ENCODE results near the gene TAF1C. TPM values are rescaled to one million over a fixed set of nuclear protein-coding genes. Genes with fewer than 3 reads are reported as not detected.

Gene TAF1C
- total RNA-seq: 10.6 and 14.4 TPM in 2 replicates

DNA sequence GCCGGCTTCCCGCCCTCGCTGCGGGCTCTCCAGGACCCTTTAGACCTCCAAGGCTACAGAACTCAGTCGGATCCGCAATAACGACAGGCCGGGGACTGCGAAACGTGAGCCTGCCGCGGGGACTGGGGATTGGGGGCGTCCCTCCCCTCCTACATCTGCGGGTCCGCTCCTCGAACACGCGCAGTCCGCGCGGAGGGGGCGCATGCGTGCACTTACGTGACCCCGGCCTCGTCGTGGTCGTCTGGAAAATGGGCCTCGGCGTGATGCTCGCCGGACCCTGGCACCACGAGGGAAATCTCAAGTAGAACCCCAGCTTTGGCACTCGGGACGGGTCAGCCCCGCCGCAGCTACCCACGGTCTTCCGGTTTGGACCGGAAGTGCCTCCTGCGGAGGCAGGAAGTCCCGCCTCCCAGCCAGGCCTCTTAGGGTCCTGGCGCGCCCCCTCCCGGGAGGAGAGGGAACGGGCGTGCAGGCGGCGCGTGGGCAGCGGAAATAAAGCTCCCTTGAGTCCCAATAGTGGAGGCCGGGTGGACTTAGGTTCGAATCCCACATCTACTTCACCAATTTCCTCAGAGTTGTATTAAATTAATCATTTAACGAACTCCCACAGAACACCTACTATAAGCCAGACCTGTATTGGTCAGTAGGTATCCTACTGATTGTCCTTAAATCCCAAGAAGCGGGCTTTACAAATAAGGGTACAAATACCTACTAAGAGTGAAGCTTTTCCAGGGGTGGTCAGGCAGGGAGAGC is at the start of gene TAF1C:
TSS of gene TAF1C (minus strand) at position 373 of the 753 bp plus-strand sequence. CDS start 2,069 bp downstream, outside the sequence.

GRCh38 chr16:84190731-84191388 is 4.0 kb upstream of the TAF1C start, which contains the start of gene ADAD2:
ADAD2 (plus strand) TSS chr16:84191157; CDS start chr16:84191231, 74 bp downstream.

GRCh38 chr16:84144859-84145639 is 41.8 kb downstream of the TAF1C start, which contains the start of the genes DNAAF1 and HSDL1:
DNAAF1 (plus strand) TSS chr16:84145308; CDS start chr16:84145441, 133 bp downstream.
HSDL1 (minus strand) TSS chr16:84145177; CDS start chr16:84131321, 13,856 bp downstream.

Other genes with a start within 250 kb of the TAF1C start
- gene OSGIN1, start 233.8 kb downstream of the TAF1C start, total RNA-seq: 1.9 and 2.7 TPM in 2 replicates
- under 0.01 TPM in 1 of 2 replicates, not detected in the other for gene NECAB2, start 218.8 kb downstream of the TAF1C start, total RNA-seq
- gene SLC38A8, start 144.3 kb downstream of the TAF1C start, total RNA-seq: not detected in 2 replicates
- gene MBTPS1, start 70.1 kb downstream of the TAF1C start, total RNA-seq: 92.7 and 93.7 TPM in 2 replicates
- gene HSDL1, start 41.9 kb downstream of the TAF1C start, total RNA-seq: 18.4 and 21.4 TPM in 2 replicates
- under 0.01 TPM in 2 replicates for gene DNAAF1, start 41.7 kb downstream of the TAF1C start, total RNA-seq
- gene ADAD2, start 4.1 kb upstream of the TAF1C start, total RNA-seq: not detected in 2 replicates
- gene KCNG4, start 53.0 kb upstream of the TAF1C start, total RNA-seq: under 0.01 TPM in 1 of 2 replicates, not detected in the other
- gene WFDC1, start 107.8 kb upstream of the TAF1C start, total RNA-seq: 0.17 and 0.47 TPM in 2 replicates
- gene ATP2C2, start 181.5 kb upstream of the TAF1C start, total RNA-seq: 0.69 TPM in 1 of 2 replicates, not detected in the other